Neural crest cell (in vitro differentiated cells): ENCODE data around the gene LRRC7. TPM values are rescaled to one million over a fixed set of nuclear protein-coding genes. Genes with fewer than 3 reads are reported as not detected.

Experiments
- DNase-seq: peaks from one replicate; pipeline ENCODE4 v3.0.0; 2021; ENCODE audit warnings: low read depth, mixed read lengths, low spot score
- H3K27ac Mint-ChIP-seq: one replicate; pipeline ENCODE4 v1.8.0; 2021; ENCODE audit warnings: mild to moderate bottlenecking, mixed read lengths; ENCODE audit not compliant: unreplicated experiment
- H3K27me3 Mint-ChIP-seq: 2 replicates; pipeline ENCODE4 v1.8.0; 2021; ENCODE audit warnings: low read depth, mild to moderate bottlenecking, mixed read lengths
- H3K36me3 Mint-ChIP-seq: 2 replicates; pipeline ENCODE4 v1.8.0; 2021; ENCODE audit warnings: low read depth, mild to moderate bottlenecking, mixed read lengths
- H3K4me1 Mint-ChIP-seq: 2 replicates; pipeline ENCODE4 v1.8.0; 2021; ENCODE audit warnings: mixed read lengths
- H3K4me3 Mint-ChIP-seq: one replicate; pipeline ENCODE4 v1.8.0; 2021; ENCODE audit warnings: mild to moderate bottlenecking, mixed read lengths
- H3K9me3 Mint-ChIP-seq: 2 replicates; pipeline ENCODE4 v1.8.0; 2021; ENCODE audit warnings: mixed read lengths
- CTCF ChIP-seq: fragments of 200-600 bp; sonication (generic); conservative IDR thresholded peaks from 2 replicates; pipeline ENCODE4 v1.5.0; 2021; ENCODE audit warnings: antibody characterized with exemption, mild to moderate bottlenecking
- total RNA-seq: library from RNA; stranded (reverse); gene quantifications from 2 replicates; pipeline ENCODE4 v1.2.1, GENCODE V29; 2021

Gene LRRC7
- total RNA-seq, 1 donor from 2014 or later, result 2.4 TPM

GRCh38 chr1:70033266-70033873 lies 465.6 kb downstream of the LRRC7 start:
- no peak for DNase-seq
- no peak overlapping the region for H3K4me3 Mint-ChIP-seq
- TF ChIP-seq CTCF, result no peak
- no peaks in the 10 kb centered on the region for H3K27me3 Mint-ChIP-seq
- no peak overlapping the region for H3K27ac Mint-ChIP-seq
- peaks cover 4% of the 10 kb centered on the region for H3K36me3 Mint-ChIP-seq
- peaks cover 4% of the 10 kb centered on the region for H3K4me1 Mint-ChIP-seq
- H3K9me3 Mint-ChIP-seq, result no peaks in the 10 kb centered on the region

DNA sequence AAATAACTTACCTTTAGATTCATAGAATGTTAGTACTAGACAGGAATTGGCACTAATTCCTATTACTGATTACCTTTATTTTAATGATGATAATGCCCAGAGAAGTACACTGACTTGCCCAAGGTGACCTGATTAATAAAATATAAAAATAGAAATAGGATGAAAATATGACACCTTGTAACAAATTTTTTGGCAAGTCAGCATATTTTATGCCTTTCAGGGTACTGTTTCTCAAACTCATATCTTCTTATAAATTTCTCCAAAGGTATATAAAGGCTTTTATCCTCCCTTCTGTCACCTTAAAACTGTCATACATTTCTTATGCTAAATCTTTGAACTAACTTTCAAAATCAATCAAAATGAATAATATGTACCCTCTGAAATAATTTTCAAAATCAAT lies 466.2 kb downstream of the LRRC7 start:
- peaks cover 3% of the 10 kb centered on the region for H3K9me3 Mint-ChIP-seq
- no peaks in the 10 kb centered on the region for H3K27me3 Mint-ChIP-seq
- peaks cover 4% of the 10 kb centered on the region for H3K36me3 Mint-ChIP-seq
- peaks cover 4% of the 10 kb centered on the region for H3K4me1 Mint-ChIP-seq
- H3K4me3 Mint-ChIP-seq, result no peak overlapping the region
- DNase-seq, result no peak
- TF ChIP-seq CTCF, result no peak
- no peak overlapping the region for H3K27ac Mint-ChIP-seq

- no peak overlapping the region for H3K4me3 Mint-ChIP-seq
- DNase-seq, result no peak
Observed at GRCh38 chr1:70034403-70034802, 466.7 kb downstream of the LRRC7 start.

DNA sequence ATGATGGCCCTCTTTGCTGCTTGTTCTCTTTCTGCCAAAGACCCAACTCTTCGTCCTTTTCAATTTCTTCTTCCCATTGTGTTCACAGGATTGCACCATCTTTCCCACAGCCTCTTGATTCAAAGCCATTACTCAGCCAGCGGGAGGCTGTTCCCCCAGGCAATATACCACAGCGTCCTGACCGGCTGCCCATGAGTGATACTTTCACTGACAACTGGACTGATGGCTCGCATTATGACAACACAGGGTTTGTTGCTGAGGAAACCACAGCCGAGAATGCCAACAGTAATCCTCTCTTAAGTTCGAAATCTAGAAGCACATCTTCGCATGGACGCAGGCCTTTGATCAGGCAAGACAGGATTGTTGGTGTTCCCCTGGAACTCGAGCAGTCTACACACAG lies 470.3 kb downstream of the LRRC7 start:
- Mint-ChIP-seq H3K36me3 (peaks cover 4% of the 10 kb centered on the region), H3K9me3 (peaks cover 3% of the 10 kb centered on the region), H3K4me3 (no peak overlapping the region), H3K27ac (peak overlapping the region; percentile 85), H3K27me3 (no peaks in the 10 kb centered on the region), H3K4me1 (peaks cover 4% of the 10 kb centered on the region)
- no peak for DNase-seq
- no peak for TF ChIP-seq CTCF

More at GRCh38 chr1:70034403-70034802, 466.7 kb downstream of the LRRC7 start:
- peaks cover 4% of the 10 kb centered on the region for H3K4me1 Mint-ChIP-seq
- peaks cover 4% of the 10 kb centered on the region for H3K36me3 Mint-ChIP-seq
- TF ChIP-seq CTCF, result peak; percentile 30
- no peak overlapping the region for H3K27ac Mint-ChIP-seq
- no peaks in the 10 kb centered on the region for H3K27me3 Mint-ChIP-seq
- H3K9me3 Mint-ChIP-seq, result peaks cover 3% of the 10 kb centered on the region

GRCh38 chr1:70039485-70039884 lies 471.8 kb downstream of the LRRC7 start:
- Mint-ChIP-seq H3K36me3 (peaks cover 4% of the 10 kb centered on the region), H3K4me3 (no peak overlapping the region), H3K4me1 (peaks cover 4% of the 10 kb centered on the region), H3K9me3 (peaks cover 3% of the 10 kb centered on the region), H3K27ac (no peak overlapping the region), H3K27me3 (no peaks in the 10 kb centered on the region)
- no peak for DNase-seq
- TF ChIP-seq CTCF, result no peak
